H4 (cell line): ENCODE data around the gene FAM184A. TPM values are rescaled to one million over a fixed set of nuclear protein-coding genes. Genes with fewer than 3 reads are reported as not detected.

ENCODE experiments used
- DNase-seq: peaks from one replicate; pipeline ENCODE4 v3.0.0-alpha.2; 2015; ENCODE audit warnings: low spot score
- total RNA-seq: library from RNA; depleted of rRNA; stranded (reverse); fragments of >200 nt; shearing (Covaris generic); gene quantifications from 2 replicates; pipeline ENCODE4 v1.2.3, GENCODE V29; 2014

Gene FAM184A
- total RNA-seq, 1 experiment from 2014 or later = 1.4 TPM

- no peak for DNase-seq
Observed at GRCh38 chr6:119060255-119060907, 18.1 kb downstream of the FAM184A start.

- no peak for DNase-seq
Observed at GRCh38 chr6:119055069-119055468, 23.4 kb downstream of the FAM184A start.

GRCh38 chr6:119052987-119053386 is 25.5 kb downstream of the FAM184A start:
- no peak for DNase-seq

- DNase-seq = no peak
Observed at GRCh38 chr6:119052292-119052889, 26.1 kb downstream of the FAM184A start.

GRCh38 chr6:119044255-119044654 is 34.2 kb downstream of the FAM184A start:
- no peak for DNase-seq

GRCh38 chr6:119043783-119044182 is 34.7 kb downstream of the FAM184A start:
- no peak for DNase-seq

GRCh38 chr6:119043265-119043664 is 35.2 kb downstream of the FAM184A start:
- DNase-seq = no peak

- no peak for DNase-seq
Observed at GRCh38 chr6:119040636-119041035, 37.8 kb downstream of the FAM184A start.

GRCh38 chr6:119040229-119040628 is 38.2 kb downstream of the FAM184A start:
- DNase-seq = no peak

- DNase-seq = no peak
Observed at GRCh38 chr6:119037941-119038623, 40.4 kb downstream of the FAM184A start.

GRCh38 chr6:119037264-119037663 is 41.2 kb downstream of the FAM184A start:
- no peak for DNase-seq

- DNase-seq = no peak
Observed at GRCh38 chr6:119036081-119036480, 42.4 kb downstream of the FAM184A start.

GRCh38 chr6:119035459-119035858 is 43.0 kb downstream of the FAM184A start:
- no peak for DNase-seq

- DNase-seq = no peak
Observed at GRCh38 chr6:119034827-119035458, 43.5 kb downstream of the FAM184A start.

- no peak for DNase-seq
Observed at GRCh38 chr6:119032428-119032827, 46.0 kb downstream of the FAM184A start.

GRCh38 chr6:119030759-119031158 is 47.7 kb downstream of the FAM184A start:
- no peak for DNase-seq

GRCh38 chr6:119028091-119028490 is 50.4 kb downstream of the FAM184A start:
- DNase-seq = no peak

GRCh38 chr6:119027465-119027864 is 51.0 kb downstream of the FAM184A start:
- DNase-seq = no peak

GRCh38 chr6:119026822-119027221 is 51.6 kb downstream of the FAM184A start:
- DNase-seq = no peak

GRCh38 chr6:119025793-119026192 is 52.7 kb downstream of the FAM184A start:
- DNase-seq = no peak

GRCh38 chr6:119024111-119024510 is 54.4 kb downstream of the FAM184A start:
- no peak for DNase-seq

- no peak for DNase-seq
Observed at GRCh38 chr6:119022796-119023195, 55.7 kb downstream of the FAM184A start.
